A673 (cell line): ENCODE data around the gene SFMBT2.

Experiments
- CTCF ChIP-seq: fragments of 300-800, 200-600 bp; sonication (generic); conservative IDR thresholded peaks from 2 replicates; pipeline ENCODE4 v1.5.1; 2017; ENCODE audit warnings: low read depth, mild to moderate bottlenecking, antibody characterized with exemption, low read length, moderate library complexity, mixed read lengths
- EZH2 ChIP-seq: fragments of 200-600 bp; sonication (generic); IDR thresholded peaks from 2 replicates; pipeline ENCODE4 v1.6.1; 2017; ENCODE audit warnings: borderline replicate concordance, low read depth, mild to moderate bottlenecking, mixed read lengths, antibody characterized with exemption, low read length; ENCODE audit not compliant: poor library complexity, severe bottlenecking

GRCh38 chr10:7157091-7157490 lies 253.7 kb downstream of the SFMBT2 start:
- TF ChIP-seq CTCF: no peak
- no peak for TF ChIP-seq EZH2
